H9 (cell line): Measurements from ENCODE around the gene FA2H. TPM values are rescaled to one million over a fixed set of nuclear protein-coding genes. Genes with fewer than 3 reads are reported as not detected.

Experiments
- DNase-seq: peaks from one replicate; pipeline ENCODE4 v3.0.0-alpha.2; 2017
- H2AFZ ChIP-seq: one replicate; pipeline ENCODE4 v1.6.1; 2013; ENCODE audit warnings: mild to moderate bottlenecking, low read length, control low read depth, moderate library complexity
- H2AK5ac ChIP-seq: 2 replicates; pipeline ENCODE4 v1.6.1; 2013; ENCODE audit warnings: low read length, control low read depth, mixed read lengths; ENCODE audit not compliant: insufficient read length
- H2BK120ac ChIP-seq: one replicate; pipeline ENCODE4 v1.6.1; 2013; ENCODE audit warnings: low read depth, mild to moderate bottlenecking, low read length, control low read depth, inconsistent platforms; ENCODE audit not compliant: poor library complexity, severe bottlenecking
- H2BK12ac ChIP-seq: 2 replicates; pipeline ENCODE4 v1.6.1; 2013; ENCODE audit warnings: low read length, control low read depth, mixed read lengths, low read depth; ENCODE audit not compliant: insufficient read length
- H2BK15ac ChIP-seq: 2 replicates; pipeline ENCODE4 v1.6.1; 2013; ENCODE audit warnings: low read depth, low read length, control low read depth
- H2BK20ac ChIP-seq: one replicate; pipeline ENCODE4 v1.6.1; 2013; ENCODE audit warnings: low read depth, mild to moderate bottlenecking, low read length, control low read depth, inconsistent platforms; ENCODE audit not compliant: poor library complexity, severe bottlenecking
- H2BK5ac ChIP-seq: 2 replicates; pipeline ENCODE4 v1.6.1; 2013; ENCODE audit warnings: low read length, control low read depth, mixed read lengths; ENCODE audit not compliant: insufficient read length
- H3K14ac ChIP-seq: 2 replicates; pipeline ENCODE4 v1.6.1; 2013; ENCODE audit warnings: low read length, control low read depth; ENCODE audit not compliant: insufficient read depth
- H3K18ac ChIP-seq: 2 replicates; pipeline ENCODE4 v1.6.1; 2013; ENCODE audit warnings: low read depth, mild to moderate bottlenecking, mixed read lengths, low read length, control low read depth; ENCODE audit not compliant: insufficient read length
- H3K23ac ChIP-seq: 2 replicates; pipeline ENCODE4 v1.6.1; 2013; ENCODE audit warnings: low read length, control low read depth, mixed read lengths, low read depth; ENCODE audit not compliant: insufficient read length
- H3K23me2 ChIP-seq: 2 replicates; pipeline ENCODE4 v1.6.1; 2013; ENCODE audit warnings: low read depth, mild to moderate bottlenecking, mixed read lengths, low read length, control low read depth; ENCODE audit not compliant: insufficient read length, poor library complexity, severe bottlenecking
- H3K27ac ChIP-seq: 2 replicates; pipeline ENCODE4 v1.5.1; 2013; ENCODE audit warnings: low read length, control low read depth, mixed read lengths, low read depth; ENCODE audit not compliant: insufficient read length
- H3K27me3 ChIP-seq: 2 replicates; pipeline ENCODE4 v1.6.1; 2013; ENCODE audit warnings: low read length, control low read depth, inconsistent platforms; ENCODE audit not compliant: insufficient read depth
- H3K4ac ChIP-seq: 2 replicates; pipeline ENCODE4 v1.6.1; 2013; ENCODE audit warnings: low read depth, mild to moderate bottlenecking, control low read depth, inconsistent platforms, low read length, moderate library complexity
- H3K4me1 ChIP-seq: 2 replicates; pipeline ENCODE4 v1.6.1; 2013; ENCODE audit warnings: low read length, control low read depth, inconsistent platforms; ENCODE audit not compliant: insufficient read depth
- H3K4me2 ChIP-seq: 2 replicates; pipeline ENCODE4 v1.6.1; 2013; ENCODE audit warnings: low read length, control low read depth, mixed read lengths; ENCODE audit not compliant: insufficient read length, insufficient read depth
- H3K56ac ChIP-seq: 2 replicates; pipeline ENCODE4 v1.6.1; 2013; ENCODE audit warnings: low read depth, mild to moderate bottlenecking, mixed read lengths, low read length, control low read depth; ENCODE audit not compliant: insufficient read length
- H3K79me1 ChIP-seq: 2 replicates; pipeline ENCODE4 v1.6.1; 2013; ENCODE audit warnings: low read depth, mild to moderate bottlenecking, moderate library complexity, low read length, control low read depth, inconsistent platforms; ENCODE audit not compliant: insufficient read depth, poor library complexity, severe bottlenecking
- H3K79me2 ChIP-seq: 2 replicates; pipeline ENCODE4 v1.6.1; 2013; ENCODE audit warnings: low read length, control low read depth, inconsistent platforms; ENCODE audit not compliant: insufficient read depth
- H3K9ac ChIP-seq: 2 replicates; pipeline ENCODE4 v1.6.1; 2013; ENCODE audit warnings: low read length, control low read depth, mixed read lengths; ENCODE audit not compliant: insufficient read length; ENCODE audit errors: extremely low read depth
- H3K9me3 ChIP-seq: one replicate; pipeline ENCODE4 v1.6.1; 2013; ENCODE audit warnings: low read depth, low read length, inconsistent platforms; ENCODE audit not compliant: control insufficient read depth
- H3T11ph ChIP-seq: one replicate; pipeline ENCODE4 v1.6.1; 2013; ENCODE audit warnings: mild to moderate bottlenecking, low read length, control low read depth, inconsistent platforms
- H4K20me1 ChIP-seq: one replicate; pipeline ENCODE4 v1.6.1; 2013; ENCODE audit not compliant: control insufficient read depth, insufficient read length, insufficient read depth
- H4K5ac ChIP-seq: 2 replicates; pipeline ENCODE4 v1.6.1; 2013; ENCODE audit warnings: low read depth, mild to moderate bottlenecking, mixed read lengths, low read length, control low read depth; ENCODE audit not compliant: insufficient read length
- H4K8ac ChIP-seq: replicated peaks from 2 replicates; pipeline ENCODE4 v1.6.1; 2013; ENCODE audit warnings: low read length, control low read depth, mixed read lengths, low read depth; ENCODE audit not compliant: insufficient read length
- H4K91ac ChIP-seq: 2 replicates; pipeline ENCODE4 v1.6.1; 2013; ENCODE audit warnings: low read depth, mild to moderate bottlenecking, moderate library complexity, mixed read lengths, low read length, control low read depth; ENCODE audit not compliant: insufficient read length
- H3K27ac Mint-ChIP-seq, 3 experiments: 2 replicates in 2 of 3; 3 replicates in 1 of 3; pipeline ENCODE4 v1.8.0; 2020 to 2021; ENCODE audit warnings: mixed read lengths in 3 of 3, mild to moderate bottlenecking in 1 of 3, moderate library complexity in 1 of 3
- H3K27me3 Mint-ChIP-seq: 2 replicates; pipeline ENCODE4 v1.8.0; 2021; ENCODE audit warnings: low read depth, mild to moderate bottlenecking, moderate library complexity, mixed read lengths
- H3K36me3 Mint-ChIP-seq, 3 experiments: 2 replicates in 2 of 3; 3 replicates in 1 of 3; pipeline ENCODE4 v1.8.0; 2020 to 2021; ENCODE audit warnings: low read depth in 3 of 3, mixed read lengths in 3 of 3; ENCODE audit not compliant: insufficient read depth in 1 of 3
- H3K4me1 Mint-ChIP-seq, 2 experiments: 2 replicates each; pipeline ENCODE4 v1.8.0; 2020; ENCODE audit warnings: mixed read lengths in 2 of 2
- H3K4me3 Mint-ChIP-seq, 2 experiments: 2 replicates in 1 of 2; 3 replicates in 1 of 2; pipeline ENCODE4 v1.8.0; 2020 to 2021; ENCODE audit warnings: mild to moderate bottlenecking in 2 of 2, mixed read lengths in 2 of 2, moderate library complexity in 1 of 2
- H3K9me3 Mint-ChIP-seq, 2 experiments: 2 replicates in 1 of 2; 3 replicates in 1 of 2; pipeline ENCODE4 v1.8.0; 2020; ENCODE audit warnings: mild to moderate bottlenecking in 2 of 2, mixed read lengths in 2 of 2, moderate library complexity in 1 of 2
- CTCF ChIP-seq: fragments of 200-600 bp; sonication (generic); conservative IDR thresholded peaks from 3 replicates; pipeline ENCODE4 v1.8.0; 2021; ENCODE audit warnings: antibody characterized with exemption, mild to moderate bottlenecking
- WGBS: extraction: QIAGEN DNeasy Blood & Tissue Kit; methylation state at CpG from one replicate; pipeline ENCODE4 v1.1.7; 2013; ENCODE audit warnings: missing lambda C conversion rate, low lambda C conversion rate, mixed read lengths; ENCODE audit not compliant: insufficient read length; ENCODE audit errors: extremely low coverage; 5-methylcytosine and 5-hydroxymethylcytosine counted together
- total RNA-seq: library from RNA; stranded (reverse); gene quantifications from 2 replicates; pipeline ENCODE4 v1.2.1, GENCODE V29; 2021

Gene FA2H
- total RNA-seq, 1 experiment from 2014 or later = 25.1 TPM

GRCh38 chr16:74739275-74739674 is 35.3 kb downstream of the FA2H start:
- Histone ChIP-seq H4K91ac (no peak overlapping the region), H2BK20ac (no peak overlapping the region), H4K8ac (no peak overlapping the region), H2AFZ (no peak overlapping the region), H3K4me2 (no peak overlapping the region), H3K9me3 (no peaks in the 10 kb centered on the region), H2AK5ac (no peak overlapping the region), H2BK15ac (no peak overlapping the region), H2BK120ac (no peak overlapping the region), H3K9ac (no peak overlapping the region), H4K5ac (no peak overlapping the region), H3K18ac (no peak overlapping the region), H4K20me1 (no peaks in the 10 kb centered on the region), H3K23me2 (no peaks in the 10 kb centered on the region), H3K79me2 (no peaks in the 10 kb centered on the region), H3K27me3 (no peaks in the 10 kb centered on the region), H3K4ac (no peak overlapping the region), H3K27ac (no peak overlapping the region), H2BK12ac (no peak overlapping the region), H3T11ph (no peak overlapping the region), H3K79me1 (no peaks in the 10 kb centered on the region), H3K4me1 (peaks cover 4% of the 10 kb centered on the region; the same call in 1 of the 2 replicates), H2BK5ac (no peak overlapping the region), H3K56ac (no peak overlapping the region), H3K23ac (no peak overlapping the region), H3K14ac (peak overlapping the region; percentile 14; the same call in 1 of the 2 replicates)
- Mint-ChIP-seq H3K4me3 (no peak overlapping the region; a peak in 1 of 5 replicates), H3K27me3 (no peaks in the 10 kb centered on the region), H3K4me1 (peaks cover 40 to 56% of the 10 kb centered on the region in 2 experiments), H3K36me3 (no peaks in the 10 kb centered on the region; a peak in 2 of 7 replicates), H3K27ac (peak overlapping the region in 2 of 3 experiments; percentile 22 to 54; a peak in 3 of 7 replicates), H3K9me3 (no peaks in the 10 kb centered on the region; a peak in 1 of 5 replicates)
- TF ChIP-seq CTCF = no peak
- no peak for DNase-seq
- WGBS = no CpG with 5 or more reads among the region's 6 CpGs
